HG03175 (cell line): Measurements from ENCODE around the gene CHURC1.

ENCODE experiments used
- ATAC-seq: cut with Tn5 transposase; IDR thresholded peaks from one replicate; pipeline ENCODE4 v1.9.1; 2021; ENCODE audit warnings: mild to moderate bottlenecking, moderate library complexity; ENCODE audit not compliant: unreplicated experiment

The CHURC1 gene

DNA sequence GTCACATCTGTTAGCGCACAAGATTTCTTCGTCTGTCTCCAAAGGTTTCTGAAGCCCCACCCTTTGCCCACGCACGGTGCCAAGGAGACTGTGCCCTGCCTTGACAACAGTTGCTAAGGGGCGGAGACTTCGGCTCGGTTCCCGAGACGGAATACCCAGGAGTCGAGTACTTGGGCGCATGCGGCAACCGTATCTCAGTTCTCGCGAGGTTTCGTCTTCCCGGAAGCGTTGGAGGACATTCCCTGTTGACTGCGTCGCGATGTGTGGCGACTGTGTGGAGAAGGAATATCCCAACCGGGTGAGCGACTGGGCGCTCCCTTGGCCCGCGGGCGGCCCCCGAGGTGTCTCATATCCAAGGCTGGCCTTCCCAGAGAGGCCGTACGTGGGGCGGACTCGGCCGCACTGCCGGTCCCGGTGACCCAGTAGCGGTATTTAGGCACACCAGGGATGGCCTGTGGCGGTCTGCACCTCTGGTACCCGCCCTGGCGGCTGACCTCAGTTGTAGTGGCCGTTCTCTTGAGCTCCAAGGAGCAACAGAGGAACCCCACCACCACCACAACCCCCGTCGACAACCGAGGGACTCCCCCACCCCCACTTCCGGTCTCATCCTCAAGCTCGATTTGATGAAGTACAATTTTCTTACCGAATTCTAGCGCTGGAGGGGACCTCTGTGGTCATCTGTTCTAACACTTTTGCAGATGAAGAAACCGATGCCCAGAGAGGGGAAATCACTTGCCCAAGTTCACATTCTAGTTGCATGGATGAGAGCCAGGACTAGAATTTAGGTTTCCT, at the start of gene CHURC1:
CHURC1 (plus strand) TSS at position 219 of the 792 bp plus-strand sequence; CDS start at position 260, 41 bp downstream.
- peak; percentile 98 for ATAC-seq

DNA sequence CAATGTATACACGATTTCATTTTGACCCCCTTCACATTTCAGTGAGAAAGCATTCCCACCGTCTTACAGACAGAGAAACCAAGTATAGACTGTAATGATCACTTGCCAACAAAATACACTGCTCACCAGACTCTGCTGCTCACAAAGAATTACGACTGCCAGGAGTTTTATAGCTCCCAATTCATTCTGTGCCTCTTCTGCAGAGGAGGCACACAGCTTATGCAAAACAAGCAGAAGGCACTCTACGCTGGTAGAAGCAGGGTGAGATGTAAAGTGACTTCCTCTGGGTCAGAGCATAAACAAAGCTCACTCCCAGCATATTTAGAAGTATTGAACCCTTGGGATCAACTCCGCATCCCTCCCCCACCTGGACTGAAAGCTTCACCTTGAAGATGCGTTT, 49.1 kb upstream of the CHURC1 start:
- no peak for ATAC-seq

- ATAC-seq = no peak
These were observed 48.3 kb upstream of the CHURC1 start for GRCh38 chr14:64865992-64866391.

GRCh38 chr14:64867182-64867581, 47.1 kb upstream of the CHURC1 start:
- no peak for ATAC-seq

- no peak for ATAC-seq
These were observed 45.9 kb upstream of the CHURC1 start for GRCh38 chr14:64868379-64868778.

GRCh38 chr14:64868841-64869240, 45.4 kb upstream of the CHURC1 start:
- no peak for ATAC-seq

GRCh38 chr14:64870160-64870559, 44.1 kb upstream of the CHURC1 start:
- ATAC-seq = no peak

GRCh38 chr14:64871344-64871743, 42.9 kb upstream of the CHURC1 start:
- no peak for ATAC-seq

GRCh38 chr14:64873506-64874219, 40.6 kb upstream of the CHURC1 start:
- no peak for ATAC-seq

DNA sequence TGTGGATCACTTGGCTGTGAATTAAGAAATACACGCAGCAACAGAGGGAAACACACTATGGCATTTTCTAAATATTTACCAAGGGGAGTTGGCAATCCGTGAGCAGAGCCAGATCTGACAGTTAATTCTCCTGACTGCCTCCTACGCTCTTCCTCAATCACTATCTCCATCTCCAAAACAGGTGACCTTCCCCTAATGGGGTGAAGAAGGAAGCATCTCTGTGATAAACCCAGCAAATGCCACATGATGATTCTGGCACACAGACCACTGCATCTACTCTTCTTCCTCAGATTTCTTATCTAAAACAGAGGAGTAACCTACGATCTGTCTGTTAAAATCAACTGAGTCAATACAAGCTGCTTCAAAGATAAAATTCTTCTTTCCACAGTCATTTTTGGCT, 38.9 kb upstream of the CHURC1 start:
- no peak for ATAC-seq

DNA sequence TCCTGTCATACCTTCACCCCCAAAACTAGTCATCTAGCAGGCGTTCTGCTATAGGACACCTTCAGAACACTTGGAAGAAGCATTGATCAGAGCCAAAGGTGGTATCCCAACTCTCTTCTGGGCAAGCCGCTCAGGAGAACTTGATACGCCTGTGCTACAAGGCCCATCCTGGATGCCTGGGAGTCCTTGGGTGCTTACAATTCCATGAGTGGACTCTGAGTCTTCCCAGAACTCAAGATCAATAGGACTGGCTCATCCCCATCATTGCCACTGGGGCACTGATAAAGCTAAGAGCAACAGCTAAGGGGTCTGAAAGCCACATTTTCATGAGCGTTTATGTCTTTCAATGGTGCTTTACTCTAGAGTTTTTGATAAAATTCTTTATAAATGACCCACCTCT, 36.4 kb upstream of the CHURC1 start:
- no peak for ATAC-seq

DNA sequence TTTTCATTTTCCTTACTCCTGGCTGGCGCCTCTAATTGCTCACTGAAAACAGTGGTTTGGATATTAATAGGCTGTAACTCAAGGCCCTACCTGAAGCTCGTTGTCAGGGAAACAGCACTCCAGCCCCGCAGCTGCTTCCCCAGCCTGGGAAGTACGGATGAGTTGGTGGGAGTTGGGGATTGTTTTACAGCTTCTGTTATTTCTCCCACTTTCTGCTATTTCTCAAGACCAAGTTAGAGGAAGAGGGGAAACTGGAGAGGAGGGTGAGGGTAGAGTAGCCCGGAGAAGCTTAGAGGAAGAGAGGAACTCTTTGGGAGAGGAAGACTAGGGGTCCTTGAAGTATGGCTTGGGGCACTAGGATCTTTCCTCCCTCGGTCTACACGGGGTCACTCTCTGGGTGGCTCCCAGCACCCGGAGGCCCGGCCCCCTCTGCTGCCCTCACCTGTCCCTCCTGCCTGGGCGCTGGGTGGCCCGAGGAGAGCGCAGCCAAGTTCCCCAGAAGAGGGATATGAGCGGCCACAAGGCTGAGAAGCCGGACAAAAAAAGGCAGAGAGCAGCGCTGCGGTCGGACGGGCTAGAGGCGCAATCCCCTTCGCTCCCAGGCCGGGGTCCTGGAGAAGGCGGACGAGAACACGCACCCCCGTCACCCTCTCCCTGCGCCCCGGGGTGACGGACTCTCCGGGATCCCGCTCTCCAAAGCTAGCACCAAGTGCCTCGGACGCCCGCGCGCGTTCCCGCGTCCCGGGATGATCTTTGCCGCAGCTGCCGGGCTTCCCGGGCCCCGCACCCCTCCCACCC, 35.2 kb upstream of the CHURC1 start:
- no peak for ATAC-seq

GRCh38 chr14:64879635-64880220, 34.5 kb upstream of the CHURC1 start, which contains the start of gene SPTB:
SPTB (minus strand) TSS chr14:64879907; CDS start chr14:64823094, 56,813 bp downstream.
- no peak for ATAC-seq

DNA sequence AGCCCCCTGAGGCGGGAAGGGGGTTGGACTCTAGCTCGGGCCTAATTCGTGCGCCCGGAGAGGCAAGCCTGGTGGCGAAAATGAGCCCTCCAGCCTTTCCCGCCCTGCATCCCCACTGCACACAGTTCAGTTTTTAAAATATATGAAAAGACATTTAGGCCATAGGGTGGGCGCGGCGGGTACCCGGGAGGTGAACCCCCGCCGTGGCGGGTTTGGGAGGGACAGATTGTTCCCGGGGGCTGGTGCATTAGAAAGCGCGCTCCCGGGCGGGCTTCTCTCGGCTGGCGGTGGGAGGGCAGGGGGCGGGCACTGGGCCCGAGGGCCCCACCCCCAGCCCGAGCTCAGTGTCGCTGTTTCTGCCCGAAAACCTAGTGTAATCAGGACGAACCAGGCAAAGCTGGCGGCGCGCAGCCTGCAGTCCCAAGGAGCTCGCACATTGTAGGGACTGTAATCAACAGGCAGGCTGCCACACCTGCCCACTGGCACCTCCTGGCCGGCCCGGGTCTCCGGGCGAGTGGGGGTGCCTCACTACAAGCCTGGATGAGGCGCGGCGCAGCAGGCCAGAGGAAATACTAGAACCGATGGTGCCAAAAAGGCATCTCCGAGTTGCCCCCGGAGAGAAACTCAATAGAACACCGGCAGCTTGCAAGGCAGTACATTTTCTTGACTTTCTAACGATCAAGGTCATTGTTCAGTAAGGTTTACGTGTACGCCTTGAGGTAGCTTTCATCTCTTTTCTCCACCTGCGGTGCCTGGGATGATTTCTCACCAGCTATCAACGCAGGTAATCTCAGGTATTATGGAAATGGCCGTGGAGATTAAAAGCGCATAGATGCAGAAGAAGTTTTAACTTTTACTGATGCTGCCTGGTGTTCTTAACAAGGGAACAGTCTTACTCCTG, 33.8 kb upstream of the CHURC1 start:
- ATAC-seq = no peak

- ATAC-seq = no peak
These were observed 28.7 kb upstream of the CHURC1 start for GRCh38 chr14:64885559-64885958.

- ATAC-seq = no peak
These were observed 24.9 kb upstream of the CHURC1 start for GRCh38 chr14:64889352-64889751.

GRCh38 chr14:64891173-64891838, 22.9 kb upstream of the CHURC1 start:
- no peak for ATAC-seq

DNA sequence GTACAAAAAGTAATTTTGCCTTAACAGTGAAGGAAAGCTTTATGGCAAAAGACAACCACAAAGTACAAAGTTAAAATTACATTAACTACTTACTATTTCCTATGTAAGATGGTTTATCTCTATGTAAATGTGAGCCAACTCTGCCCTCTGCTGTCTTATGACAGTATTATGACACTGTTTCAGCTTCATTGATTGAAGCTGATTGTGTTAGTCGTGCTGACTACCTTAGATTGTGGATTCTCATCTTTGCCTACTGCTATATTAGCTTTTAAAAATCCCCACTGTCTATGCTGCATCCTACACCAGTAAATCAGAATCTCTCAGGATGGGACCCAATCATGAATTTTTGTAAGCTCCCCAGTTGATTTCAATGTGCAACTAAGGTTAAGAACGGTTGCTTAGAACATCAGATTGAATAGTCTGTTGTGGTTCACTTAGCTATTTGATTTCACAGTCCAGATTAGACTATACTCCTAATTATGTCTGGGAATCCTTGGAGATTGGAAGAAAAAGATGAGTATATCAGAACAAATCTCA, 22.3 kb upstream of the CHURC1 start:
- no peak for ATAC-seq

- ATAC-seq = no peak
These were observed 14.3 kb upstream of the CHURC1 start for GRCh38 chr14:64899958-64900357.
